HG03159 (cell line): ENCODE data around the gene AANAT.

Experiments
- ATAC-seq: cut with Tn5 transposase; IDR thresholded peaks from one replicate; pipeline ENCODE4 v1.9.1; 2021; ENCODE audit warnings: mild to moderate bottlenecking, moderate library complexity; ENCODE audit not compliant: unreplicated experiment

Gene AANAT

GRCh38 chr17:76485569-76485968 is 18.2 kb downstream of the AANAT start:
- ATAC-seq: no peak

DNA sequence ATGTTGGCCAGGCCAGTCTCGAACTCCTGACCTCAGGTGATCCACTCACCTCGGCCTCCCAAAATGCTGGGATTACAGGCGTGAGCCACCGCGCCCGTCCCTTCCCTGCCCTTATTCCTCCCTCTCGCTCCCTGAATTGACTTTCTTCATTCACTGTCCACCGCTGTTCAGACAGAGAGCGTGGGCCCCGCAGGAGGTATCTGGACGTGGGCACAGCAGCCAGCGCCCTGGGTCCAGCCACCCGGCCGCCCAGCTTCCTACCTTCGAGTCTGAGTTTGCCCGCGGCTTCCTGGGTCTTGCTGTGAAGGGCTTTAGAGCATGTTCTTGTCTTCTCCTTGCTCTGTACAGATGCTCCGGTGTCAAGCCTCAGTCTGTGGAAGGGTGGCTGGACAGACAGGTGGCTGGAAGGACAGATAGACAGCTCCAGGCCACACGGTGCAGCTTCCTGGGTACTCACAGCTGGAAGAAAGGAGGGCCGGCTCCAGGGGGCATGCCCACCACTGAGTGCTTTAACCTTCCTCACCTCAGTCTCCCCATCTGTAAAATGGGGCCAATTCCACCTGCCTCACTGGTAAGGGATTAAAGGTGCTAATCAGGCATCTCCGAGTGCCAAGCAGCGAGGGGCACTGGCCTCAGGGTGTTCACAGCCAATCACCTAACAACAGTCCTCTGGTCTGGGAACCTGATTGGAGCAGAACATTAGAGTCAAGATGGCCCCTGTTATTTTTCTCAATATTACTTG is 20.2 kb downstream of the AANAT start:
- no peak for ATAC-seq

- no peak for ATAC-seq
Observed at GRCh38 chr17:76490112-76490710, 22.8 kb downstream of the AANAT start.

- peak; percentile 9 for ATAC-seq
Observed at GRCh38 chr17:76491271-76492122, 24.1 kb downstream of the AANAT start.

GRCh38 chr17:76492123-76492988 is 25.0 kb downstream of the AANAT start:
- ATAC-seq: peak; percentile 36

- ATAC-seq: peak; percentile 30
Observed at GRCh38 chr17:76492989-76493501, 25.6 kb downstream of the AANAT start.

GRCh38 chr17:76493505-76494167 is 26.2 kb downstream of the AANAT start:
- ATAC-seq: no peak

DNA sequence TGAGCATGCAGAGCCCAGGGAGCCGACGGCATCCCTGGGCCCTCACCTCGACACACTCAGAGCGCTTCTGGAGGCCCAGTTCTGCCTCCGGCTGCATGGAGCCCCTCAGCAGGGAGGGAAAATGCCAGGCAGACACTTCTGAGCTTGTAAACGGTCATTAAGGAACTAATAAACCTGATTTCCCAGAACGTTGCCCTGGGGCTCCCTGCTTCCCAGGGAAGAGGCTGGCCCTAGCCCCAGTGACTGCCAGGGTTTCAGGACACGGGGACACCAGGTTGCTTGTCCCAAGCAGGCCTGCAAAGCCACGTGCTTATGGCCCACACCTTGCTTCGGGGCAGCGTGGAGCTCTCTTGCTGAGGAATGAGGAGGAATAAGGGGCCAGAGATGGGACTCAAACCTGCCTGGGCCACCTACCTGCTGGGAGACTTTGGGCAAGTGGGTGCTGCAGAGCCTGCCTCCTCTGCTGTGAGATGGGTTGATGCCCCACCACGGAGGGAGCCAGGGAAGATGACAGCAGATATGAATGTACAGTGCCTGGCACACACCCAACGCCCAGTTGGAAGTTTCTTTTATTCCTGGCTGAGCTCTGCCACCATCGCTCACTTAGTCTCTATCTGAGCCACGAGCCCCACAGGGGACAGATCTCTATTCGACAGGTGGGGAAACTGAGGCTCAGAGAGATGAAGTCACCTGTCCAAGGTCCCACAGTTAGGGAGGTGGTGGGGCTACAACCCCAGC is 28.4 kb downstream of the AANAT start:
- ATAC-seq: no peak

- no peak for ATAC-seq
Observed at GRCh38 chr17:76496464-76496863, 29.1 kb downstream of the AANAT start.

DNA sequence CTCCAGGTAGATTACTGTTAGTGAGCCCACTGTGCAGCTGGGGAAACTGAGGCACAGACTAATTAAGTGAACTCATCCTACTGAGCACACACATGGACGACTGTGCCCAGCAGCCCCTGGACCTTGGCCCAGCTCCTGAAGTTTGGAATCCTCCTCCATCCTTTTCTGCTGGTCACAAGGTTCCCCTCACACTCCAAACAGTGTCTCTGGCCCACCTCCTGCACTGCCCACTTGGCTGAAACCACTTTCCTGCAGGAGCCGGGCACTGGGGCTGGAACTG is 30.2 kb downstream of the AANAT start:
- no peak for ATAC-seq

- ATAC-seq: no peak
Observed at GRCh38 chr17:76497979-76498875, 30.8 kb downstream of the AANAT start.

- ATAC-seq: no peak
Observed at GRCh38 chr17:76498876-76499251, 31.5 kb downstream of the AANAT start.

DNA sequence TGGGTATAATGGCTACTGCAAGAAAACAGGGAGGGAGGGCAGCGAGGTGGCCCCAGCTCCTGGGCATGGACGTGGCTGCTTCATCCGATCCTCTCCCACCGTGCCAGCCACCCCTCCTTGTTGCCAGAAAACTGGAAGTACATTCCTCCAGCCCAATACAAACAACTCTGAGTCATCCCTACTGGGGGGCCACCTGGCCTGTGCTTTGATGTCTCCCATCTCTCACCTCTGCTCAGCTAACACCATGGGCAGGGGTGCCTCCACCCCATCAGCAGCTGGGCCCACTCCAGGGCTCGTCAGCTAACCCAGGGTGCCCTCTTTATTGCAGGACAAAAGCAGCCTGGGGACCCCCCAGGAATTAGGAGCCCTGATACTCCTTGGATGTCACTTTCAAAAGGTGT is 31.9 kb downstream of the AANAT start:
- ATAC-seq: no peak

- ATAC-seq: no peak
Observed at GRCh38 chr17:76500074-76500746, 32.8 kb downstream of the AANAT start.

DNA sequence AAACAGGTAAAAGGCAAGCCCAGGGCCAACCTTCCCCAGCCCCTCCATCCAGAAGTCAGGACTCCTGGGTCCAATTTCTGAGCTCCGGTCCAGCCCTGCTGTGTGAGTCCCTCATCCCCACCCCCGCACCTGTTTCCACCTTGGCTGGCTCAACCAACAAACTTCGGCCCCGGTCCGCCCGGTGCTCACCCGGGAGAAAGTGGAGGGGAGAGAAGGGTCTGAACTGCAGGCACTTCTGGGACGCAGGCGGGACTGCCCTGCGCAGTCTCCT is 33.3 kb downstream of the AANAT start:
- no peak for ATAC-seq

DNA sequence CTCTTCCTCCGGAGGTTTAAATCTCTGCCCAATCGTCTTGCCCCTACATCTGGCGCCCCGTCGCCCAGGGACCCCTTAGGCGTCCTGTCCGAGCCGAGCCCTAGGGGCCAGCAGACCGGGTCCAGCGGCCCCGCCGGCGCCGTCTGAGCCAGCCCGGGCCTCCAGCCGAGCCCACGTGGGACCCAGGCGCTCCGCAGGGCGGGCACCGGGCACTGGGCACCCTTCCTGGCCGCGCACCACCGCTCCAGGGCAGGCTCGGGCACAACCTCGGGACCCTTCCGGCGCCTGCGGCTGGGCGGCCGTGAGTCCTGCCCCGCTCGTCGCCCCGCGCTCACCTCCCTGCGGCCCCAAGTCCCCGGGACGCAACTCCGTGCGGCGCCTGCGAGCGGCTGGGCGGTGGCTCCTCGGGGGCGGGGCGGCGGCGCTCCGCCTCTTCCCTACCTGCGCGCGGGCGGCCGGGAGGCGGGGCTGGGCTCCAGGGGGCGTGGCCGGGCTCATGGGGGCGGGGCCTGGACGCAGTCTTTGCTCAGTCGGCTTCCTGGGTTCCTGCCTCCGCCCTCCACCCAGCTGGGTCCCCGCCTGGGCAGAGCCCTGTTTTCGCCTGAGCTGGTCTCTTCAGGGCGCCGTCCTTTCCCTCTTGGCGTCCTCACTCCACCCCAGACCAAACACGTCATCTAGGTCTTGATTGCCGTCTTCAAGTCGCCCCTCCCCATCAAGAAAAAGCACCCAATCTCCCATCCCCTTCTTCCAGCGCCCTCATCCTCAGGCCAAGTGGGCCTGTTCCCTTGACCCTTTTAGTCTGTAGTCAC is 33.8 kb downstream of the AANAT start, which contains the start of gene RHBDF2:
Gene RHBDF2 (minus strand): TSS at position 406 of the 809 bp plus-strand sequence. CDS start 19,899 bp downstream, outside the sequence.
- peak; percentile 66 for ATAC-seq

- ATAC-seq: no peak
Observed at GRCh38 chr17:76501827-76502307, 34.5 kb downstream of the AANAT start.
